ENCODE data around the gene OR52A5.

The OR52A5 gene

DNA sequence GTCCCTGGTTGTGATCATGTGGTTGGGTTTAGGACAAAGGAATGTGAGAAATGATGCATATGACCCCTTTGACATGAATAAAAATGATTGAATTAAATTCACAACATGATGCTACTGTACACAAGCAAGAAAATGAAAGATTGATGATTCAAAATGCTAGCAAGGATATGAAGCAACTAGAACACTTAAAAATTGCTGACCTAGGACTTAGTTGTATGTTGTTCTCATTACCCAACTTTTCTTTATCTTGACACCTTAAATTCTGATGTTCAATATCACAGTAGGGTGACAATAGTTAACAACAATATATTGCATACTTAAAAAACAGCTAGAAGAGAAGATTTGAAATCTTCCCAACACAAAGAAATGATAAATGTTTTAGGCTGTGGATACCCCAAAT lies 20.6 kb downstream of the OR52A5 start:
- in situ Hi-C loops (cut with MboI; ENCODE audit: low sequenced_read_pairs): no loop called here

DNA sequence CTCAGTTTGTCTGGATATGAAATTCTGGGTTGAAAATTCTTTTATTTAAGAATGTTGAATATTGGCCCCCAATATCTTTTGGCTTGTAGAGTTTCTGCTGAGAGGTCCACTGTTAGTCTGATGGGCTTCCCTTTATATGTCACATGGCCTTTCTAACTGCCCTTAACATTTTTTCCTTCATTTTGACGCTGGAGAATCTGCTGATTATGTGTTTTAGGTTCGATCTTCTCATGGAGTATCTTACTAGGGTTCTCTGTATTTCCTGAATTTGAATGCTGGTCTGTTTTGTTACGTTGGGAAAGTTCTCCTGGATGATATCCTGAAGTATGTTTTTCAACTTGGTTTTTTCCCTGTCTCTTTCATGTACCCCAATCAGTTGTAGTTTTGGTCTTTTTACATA lies 22.8 kb downstream of the OR52A5 start:
- in situ Hi-C loops (cut with MboI; ENCODE audit: low sequenced_read_pairs): no loop called here

DNA sequence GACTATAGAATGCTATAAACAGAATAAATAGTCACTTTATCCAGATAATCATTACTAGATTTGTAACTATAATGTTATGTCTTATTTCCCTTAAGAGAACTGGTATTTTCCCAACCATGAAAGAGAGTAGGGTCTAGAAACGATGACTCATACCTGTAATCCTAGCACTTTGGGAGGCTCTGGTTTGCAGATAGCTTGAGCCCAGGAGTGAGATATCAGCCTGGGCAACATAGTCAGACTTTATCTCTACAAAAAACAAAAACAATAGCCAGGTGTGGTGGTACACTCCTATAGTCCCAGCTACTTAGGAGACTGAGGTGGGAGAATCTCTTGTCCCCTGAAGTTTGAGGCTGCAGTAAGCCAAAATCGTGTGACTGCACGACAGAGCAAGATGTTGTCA lies 30.9 kb downstream of the OR52A5 start:
- in situ Hi-C loops (cut with MboI; ENCODE audit: low sequenced_read_pairs): no loop called here

DNA sequence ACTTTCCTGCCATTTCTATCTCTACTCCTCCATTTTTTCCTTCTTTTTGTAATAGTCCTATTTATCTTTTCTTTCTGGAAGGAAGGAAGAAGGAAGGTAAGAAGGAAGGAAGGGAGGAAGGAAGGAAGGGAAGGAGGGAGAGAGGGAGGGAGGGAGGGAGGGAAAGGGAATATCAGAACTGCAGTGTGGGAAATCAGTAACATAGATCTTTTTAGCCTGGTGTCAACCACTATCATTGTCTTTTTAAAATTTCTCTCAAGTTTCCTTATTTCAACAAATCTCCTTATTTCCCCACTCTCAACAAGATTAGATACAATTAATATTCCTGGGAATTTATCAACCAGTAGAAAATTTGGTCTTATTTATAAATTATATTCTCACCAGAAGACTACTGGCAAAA lies 35.1 kb downstream of the OR52A5 start:
- in situ Hi-C loops (cut with MboI; ENCODE audit: low sequenced_read_pairs): no loop called here

DNA sequence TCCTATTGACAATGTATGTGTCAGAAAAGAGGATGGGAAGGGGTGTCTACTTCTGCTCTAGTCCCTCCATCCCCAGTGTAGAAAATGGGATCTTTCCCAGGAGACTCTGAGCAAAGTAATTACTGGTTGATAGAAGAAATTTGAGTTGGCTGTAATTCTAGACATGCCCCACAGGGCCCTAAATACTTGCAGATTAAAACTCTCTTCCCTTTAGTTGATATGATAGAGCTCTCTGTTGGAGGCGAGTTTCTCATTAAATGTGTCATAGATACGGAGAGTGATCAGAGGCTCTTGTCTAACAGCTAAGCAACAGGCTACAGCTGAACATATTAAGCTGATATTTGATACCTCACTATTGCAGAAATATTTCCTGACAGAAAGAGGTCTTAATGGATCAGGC lies 35.9 kb downstream of the OR52A5 start:
- in situ Hi-C loops (cut with MboI; ENCODE audit: low sequenced_read_pairs): no loop called here

DNA sequence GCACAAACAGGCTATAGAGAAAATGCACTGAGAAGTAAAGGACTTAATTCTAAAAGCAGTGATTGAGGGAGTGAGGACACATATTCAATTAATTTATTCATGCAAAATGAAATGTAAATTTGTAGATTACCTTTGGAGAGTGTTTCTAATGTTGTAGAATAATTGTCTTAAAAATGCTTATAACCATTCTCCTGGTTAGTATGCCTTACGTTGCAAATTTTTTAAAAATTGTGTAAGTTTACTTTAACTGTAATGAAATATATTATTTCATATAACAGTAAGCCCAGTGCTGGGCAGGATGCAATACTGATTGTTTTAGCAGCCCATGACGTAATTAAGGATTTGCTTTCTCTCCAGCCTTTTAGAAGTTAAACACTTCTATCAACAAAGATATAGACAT lies 42.1 kb downstream of the OR52A5 start:
- in situ Hi-C loops (cut with MboI; ENCODE audit: low sequenced_read_pairs): no loop called here

DNA sequence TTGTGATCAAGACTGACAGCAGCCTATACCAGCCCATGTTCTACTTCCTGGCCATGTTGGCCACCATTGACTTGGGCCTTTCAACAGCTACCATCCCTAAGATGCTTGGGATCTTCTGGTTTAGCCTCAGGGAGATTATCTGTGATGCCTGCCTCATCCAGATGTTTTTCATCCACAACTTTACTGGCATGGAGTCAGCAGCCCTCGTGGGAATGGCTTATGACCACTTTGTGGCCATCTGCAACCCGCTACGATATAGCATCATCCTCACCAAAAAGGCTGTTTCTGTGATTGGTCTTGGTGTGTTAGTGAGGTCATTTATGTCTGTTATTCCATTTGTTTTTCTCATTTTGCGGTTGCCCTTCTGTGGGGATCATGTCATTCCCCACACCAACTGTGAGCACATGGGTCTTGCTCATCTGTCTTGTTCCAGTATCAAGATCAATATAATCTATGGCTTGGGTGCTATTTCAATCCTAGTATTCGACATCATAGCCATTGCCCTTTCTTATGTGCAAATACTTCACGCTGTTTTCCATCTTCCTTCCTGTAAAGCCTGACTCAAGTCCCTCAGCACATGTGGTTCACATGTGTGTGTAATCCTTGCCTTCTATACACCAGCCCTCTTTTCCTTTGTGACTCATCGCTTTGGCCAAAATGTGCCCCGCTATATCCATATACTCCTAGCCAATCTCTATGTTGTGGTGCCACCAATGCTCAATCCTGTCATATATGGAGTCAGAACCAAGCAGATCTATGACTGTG lies 45.2 kb downstream of the OR52A5 start:
- in situ Hi-C loops (cut with MboI; ENCODE audit: low sequenced_read_pairs): no loop called here

DNA sequence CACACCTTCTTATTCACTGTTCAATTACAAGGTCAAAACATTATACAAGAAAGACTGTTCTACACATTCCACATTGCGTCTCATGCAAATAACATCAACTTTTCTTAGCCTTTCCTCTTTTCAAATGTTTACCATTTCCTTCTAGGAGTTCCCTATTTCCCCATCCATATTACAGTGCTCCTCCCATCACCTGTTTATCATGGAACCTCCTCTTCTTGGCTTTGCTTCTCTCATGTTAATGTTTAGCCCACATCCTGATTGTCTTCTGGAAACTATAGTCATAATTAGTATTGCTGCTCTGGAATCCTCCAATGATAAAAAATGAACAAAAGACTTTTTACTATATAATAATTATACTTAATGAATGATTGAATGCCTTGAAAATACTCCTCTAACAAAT lies 47.5 kb downstream of the OR52A5 start:
- in situ Hi-C loops (cut with MboI; ENCODE audit: low sequenced_read_pairs): no loop called here

DNA sequence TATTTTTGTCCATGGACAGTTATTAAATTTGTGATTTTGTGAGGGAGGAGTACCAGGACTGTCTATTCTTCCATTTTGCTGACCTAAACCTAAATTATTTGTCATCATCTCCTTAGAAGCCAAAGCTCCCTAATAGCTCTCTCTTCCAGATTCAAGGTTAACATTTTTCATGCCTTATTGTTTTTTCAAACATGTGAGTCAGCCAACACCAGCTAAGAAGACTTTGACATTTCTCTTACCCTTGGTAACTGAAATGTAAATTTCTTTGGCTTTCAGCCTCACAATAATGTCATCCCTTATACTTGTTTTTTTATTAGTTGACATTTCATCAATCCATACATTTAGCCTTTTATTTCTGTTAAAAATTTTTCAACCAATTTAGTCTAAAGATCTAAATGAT lies 49.6 kb downstream of the OR52A5 start:
- in situ Hi-C loops (cut with MboI; ENCODE audit: low sequenced_read_pairs): no loop called here

DNA sequence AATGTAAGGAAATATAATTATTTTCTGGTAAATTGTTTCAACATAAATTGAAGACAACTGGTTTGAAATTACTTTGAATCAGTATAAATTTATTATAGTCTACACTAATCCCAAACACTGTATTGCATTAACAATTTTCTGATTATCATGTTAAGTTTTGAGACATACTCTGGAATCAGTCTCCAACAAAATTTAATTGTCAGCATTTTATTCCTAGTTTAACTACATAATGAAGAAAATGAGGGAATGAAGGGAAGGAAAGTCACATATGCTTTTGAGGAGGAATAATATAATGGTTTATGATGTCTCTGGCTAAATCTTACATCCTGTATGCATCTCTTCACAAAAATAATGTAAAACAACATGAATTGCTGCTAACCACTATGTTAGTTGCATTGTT lies 54.6 kb downstream of the OR52A5 start:
- in situ Hi-C loops (cut with MboI; ENCODE audit: low sequenced_read_pairs): no loop called here

DNA sequence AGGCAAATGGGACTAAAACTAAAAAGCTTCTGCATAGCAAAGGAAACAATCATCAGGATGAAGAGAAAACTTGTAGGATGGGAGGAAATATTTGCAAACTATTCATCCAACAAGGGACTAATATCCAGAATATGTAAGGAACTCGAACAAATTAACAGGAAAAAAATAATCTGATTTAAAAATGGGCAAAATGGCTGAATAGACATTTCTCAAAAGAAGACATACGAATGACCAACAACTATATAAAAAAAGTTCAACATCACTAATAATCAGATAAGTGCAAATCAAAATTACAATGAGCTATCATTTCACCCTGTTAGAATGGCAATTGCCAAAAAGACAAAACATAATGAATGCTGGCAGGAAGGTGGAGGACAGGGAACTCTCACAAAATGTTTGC lies 56.8 kb downstream of the OR52A5 start:
- in situ Hi-C loops (cut with MboI; ENCODE audit: low sequenced_read_pairs): no loop called here
